GM12864 (cell line): Measurements from ENCODE around the gene SIPA1L2.
A peak's percentile ranks its signal among the peaks of the same experiment; 100 is the strongest.

Experiments used
- DNase-seq: peaks from one replicate; pipeline ENCODE4 v3.0.0-alpha.2; 2011; ENCODE audit warnings: low read depth
- H3K4me3 ChIP-seq: 2 replicates; pipeline ENCODE4 v1.5.1; 2011; ENCODE audit warnings: mild to moderate bottlenecking, low read depth, low read length, control low read depth
- CTCF ChIP-seq: IDR thresholded peaks from 2 replicates; pipeline ENCODE4 v1.5.1; 2011; ENCODE audit warnings: low read depth, mild to moderate bottlenecking, moderate library complexity, low read length, control low read depth, inconsistent platforms; ENCODE audit errors: missing control alignments

The SIPA1L2 gene

GRCh38 chr1:232644209-232644608 is 14.3 kb upstream of the SIPA1L2 start:
- TF ChIP-seq CTCF = no peak
- no peak overlapping the region for H3K4me3 ChIP-seq
- DNase-seq = no peak

DNA sequence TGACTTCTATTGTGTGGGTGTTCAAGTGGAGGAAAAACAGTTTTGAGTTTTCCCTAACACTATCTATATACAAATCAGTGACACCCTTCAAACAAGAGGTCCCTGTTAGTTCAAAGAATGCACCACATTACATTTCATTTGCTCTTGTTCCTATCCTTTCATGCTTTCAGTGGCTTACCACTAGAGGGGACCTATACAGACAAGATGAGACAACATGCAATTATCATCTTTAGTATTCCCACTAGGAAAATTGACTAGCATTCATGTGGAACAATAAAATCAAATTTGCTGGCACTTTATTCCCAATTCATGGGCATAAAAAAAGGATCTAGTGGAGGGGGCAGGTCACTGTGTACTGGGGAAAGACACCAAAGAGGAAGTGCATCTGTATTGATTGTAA is 13.3 kb upstream of the SIPA1L2 start:
- TF ChIP-seq CTCF = no peak
- no peak for DNase-seq
- no peak overlapping the region for H3K4me3 ChIP-seq

- no peak for TF ChIP-seq CTCF
- DNase-seq = no peak
- no peak overlapping the region for H3K4me3 ChIP-seq
Observed at GRCh38 chr1:232641507-232641906, 11.6 kb upstream of the SIPA1L2 start.

GRCh38 chr1:232636799-232637198 is 6.9 kb upstream of the SIPA1L2 start:
- TF ChIP-seq CTCF = no peak

GRCh38 chr1:232635778-232636356 is 5.9 kb upstream of the SIPA1L2 start:
- H3K4me3 ChIP-seq = no peak overlapping the region
- DNase-seq = no peak
- TF ChIP-seq CTCF = peak; percentile 53

More at GRCh38 chr1:232636799-232637198, 6.9 kb upstream of the SIPA1L2 start:
- DNase-seq = no peak
- no peak overlapping the region for H3K4me3 ChIP-seq

DNA sequence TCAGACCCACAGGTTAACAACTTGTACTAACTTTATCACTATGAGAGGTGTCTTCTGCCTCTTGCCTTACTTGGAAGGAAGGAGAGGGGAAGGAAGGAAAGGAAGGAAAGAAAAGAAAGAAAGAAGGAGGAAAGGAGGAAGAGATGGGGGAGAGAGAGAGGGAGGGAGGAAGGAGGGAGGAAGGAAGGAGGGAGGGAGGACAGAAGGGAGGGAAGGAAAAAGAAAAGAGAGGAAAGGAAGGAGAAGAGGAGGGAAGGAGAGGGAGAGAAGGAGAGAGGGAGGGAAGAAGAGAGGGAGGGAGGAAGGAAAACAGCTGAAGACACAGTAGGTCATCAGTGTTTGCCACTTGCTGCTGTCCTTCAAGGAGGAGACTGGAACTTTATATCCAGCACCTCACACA is 5.3 kb upstream of the SIPA1L2 start:
- no peak for TF ChIP-seq CTCF
- H3K4me3 ChIP-seq = no peak overlapping the region
- DNase-seq = no peak

DNA sequence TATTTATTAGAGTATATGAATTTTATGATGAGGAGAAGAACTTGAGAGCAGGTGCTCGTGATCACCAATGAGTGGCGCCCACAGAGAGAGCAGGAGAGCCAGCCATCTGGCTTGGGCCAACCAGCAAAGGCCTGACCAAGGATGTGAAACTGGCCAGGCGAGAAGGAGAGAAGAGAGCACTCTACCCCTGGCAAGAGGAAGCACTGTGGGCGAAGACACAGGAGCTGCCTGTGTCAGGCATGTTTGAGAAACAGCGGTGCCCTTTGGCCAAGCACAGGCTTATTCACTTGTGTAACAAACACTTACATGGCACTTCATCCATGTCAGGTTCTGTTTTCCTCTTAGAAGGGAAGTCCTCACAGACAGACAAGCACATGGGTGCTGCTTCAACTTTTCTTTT is 4.2 kb upstream of the SIPA1L2 start:
- no peak overlapping the region for H3K4me3 ChIP-seq
- no peak for TF ChIP-seq CTCF
- DNase-seq = no peak
